Fibroblast of mammary gland (primary cell): ENCODE data around the gene DNASE2B.

Source experiments
- DNase-seq: peaks from one replicate; pipeline ENCODE4 v3.0.0-alpha.2; 2010; ENCODE audit warnings: low read depth
- H3K4me3 ChIP-seq: 2 replicates; pipeline ENCODE4 v1.5.1; 2011; ENCODE audit warnings: low read depth, mild to moderate bottlenecking, low read length, moderate library complexity; ENCODE audit not compliant: control insufficient read depth
- TF ChIP-seq, protein P1 (sequence below): conservative IDR thresholded peaks from 2 replicates; pipeline ENCODE4 v1.5.1; 2011; ENCODE audit warnings: low read depth, low read length, inconsistent platforms; ENCODE audit not compliant: control insufficient read depth, insufficient read depth

The DNASE2B gene

DNA sequence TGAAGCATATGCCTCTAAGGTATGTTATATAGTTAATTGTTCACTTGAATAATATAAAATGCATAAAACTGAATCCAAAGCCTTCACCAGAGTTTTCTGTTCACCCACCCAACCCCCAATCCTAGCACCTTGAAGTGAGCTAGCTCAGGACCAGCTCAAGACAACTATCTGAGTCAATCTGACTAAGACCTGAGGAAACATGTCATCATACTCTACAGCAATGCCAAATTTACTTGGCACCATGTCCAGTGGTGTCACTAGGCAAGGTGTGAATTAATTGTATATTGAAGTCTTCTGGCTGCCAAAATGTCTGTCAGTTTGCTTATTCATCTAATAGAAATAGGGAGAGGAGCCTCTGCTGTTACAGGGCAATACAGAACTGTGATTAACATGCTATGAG, 3.8 kb downstream of the DNASE2B start:
- peak; percentile 80 for DNase-seq
- TF ChIP-seq, protein P1, sequence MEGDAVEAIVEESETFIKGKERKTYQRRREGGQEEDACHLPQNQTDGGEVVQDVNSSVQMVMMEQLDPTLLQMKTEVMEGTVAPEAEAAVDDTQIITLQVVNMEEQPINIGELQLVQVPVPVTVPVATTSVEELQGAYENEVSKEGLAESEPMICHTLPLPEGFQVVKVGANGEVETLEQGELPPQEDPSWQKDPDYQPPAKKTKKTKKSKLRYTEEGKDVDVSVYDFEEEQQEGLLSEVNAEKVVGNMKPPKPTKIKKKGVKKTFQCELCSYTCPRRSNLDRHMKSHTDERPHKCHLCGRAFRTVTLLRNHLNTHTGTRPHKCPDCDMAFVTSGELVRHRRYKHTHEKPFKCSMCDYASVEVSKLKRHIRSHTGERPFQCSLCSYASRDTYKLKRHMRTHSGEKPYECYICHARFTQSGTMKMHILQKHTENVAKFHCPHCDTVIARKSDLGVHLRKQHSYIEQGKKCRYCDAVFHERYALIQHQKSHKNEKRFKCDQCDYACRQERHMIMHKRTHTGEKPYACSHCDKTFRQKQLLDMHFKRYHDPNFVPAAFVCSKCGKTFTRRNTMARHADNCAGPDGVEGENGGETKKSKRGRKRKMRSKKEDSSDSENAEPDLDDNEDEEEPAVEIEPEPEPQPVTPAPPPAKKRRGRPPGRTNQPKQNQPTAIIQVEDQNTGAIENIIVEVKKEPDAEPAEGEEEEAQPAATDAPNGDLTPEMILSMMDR: no peak

DNA sequence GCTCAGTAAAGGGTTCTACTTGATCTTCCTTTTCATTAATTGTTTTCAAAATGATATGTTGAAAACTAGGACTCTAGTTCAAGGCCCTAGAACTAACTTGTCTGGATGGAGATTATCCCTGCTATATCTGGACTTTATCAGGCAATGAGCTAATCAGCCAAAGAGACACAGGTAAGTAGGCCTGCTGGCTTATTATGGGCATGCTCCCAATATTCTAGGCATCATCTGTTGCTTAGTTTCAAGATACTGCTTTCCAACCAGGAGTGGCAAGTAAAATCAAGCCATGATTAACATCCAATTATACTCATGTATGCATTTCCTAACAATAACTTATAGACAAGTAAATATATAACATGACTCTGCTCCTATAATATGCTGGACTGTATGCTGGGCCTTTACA, 4.2 kb downstream of the DNASE2B start:
- no peak for DNase-seq
- H3K4me3 ChIP-seq: no peak overlapping the region
- TF ChIP-seq, protein P1: no peak

More for the DNA sequence above, 3.8 kb downstream of the DNASE2B start:
- no peak overlapping the region for H3K4me3 ChIP-seq

DNA sequence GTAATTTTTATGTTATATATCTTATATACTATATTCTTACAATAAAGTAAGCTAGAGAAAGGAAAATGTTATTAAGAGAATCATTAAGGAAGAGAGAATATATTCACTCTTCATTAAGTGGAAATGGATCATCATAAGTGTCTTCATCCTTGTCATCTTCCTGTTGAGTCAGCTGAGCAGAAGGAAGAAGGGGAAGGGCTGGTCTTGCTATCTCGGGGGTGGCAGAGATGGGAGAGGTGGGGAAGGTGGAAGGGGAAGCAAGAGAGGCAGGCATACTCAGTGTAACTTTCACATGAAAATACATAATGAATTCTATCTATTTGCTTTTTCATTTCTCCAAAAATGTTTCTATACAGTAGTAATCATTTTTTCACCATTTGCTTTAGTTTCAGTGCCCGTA, 5.1 kb downstream of the DNASE2B start:
- no peak overlapping the region for H3K4me3 ChIP-seq
- TF ChIP-seq, protein P1: no peak
- DNase-seq: no peak

DNA sequence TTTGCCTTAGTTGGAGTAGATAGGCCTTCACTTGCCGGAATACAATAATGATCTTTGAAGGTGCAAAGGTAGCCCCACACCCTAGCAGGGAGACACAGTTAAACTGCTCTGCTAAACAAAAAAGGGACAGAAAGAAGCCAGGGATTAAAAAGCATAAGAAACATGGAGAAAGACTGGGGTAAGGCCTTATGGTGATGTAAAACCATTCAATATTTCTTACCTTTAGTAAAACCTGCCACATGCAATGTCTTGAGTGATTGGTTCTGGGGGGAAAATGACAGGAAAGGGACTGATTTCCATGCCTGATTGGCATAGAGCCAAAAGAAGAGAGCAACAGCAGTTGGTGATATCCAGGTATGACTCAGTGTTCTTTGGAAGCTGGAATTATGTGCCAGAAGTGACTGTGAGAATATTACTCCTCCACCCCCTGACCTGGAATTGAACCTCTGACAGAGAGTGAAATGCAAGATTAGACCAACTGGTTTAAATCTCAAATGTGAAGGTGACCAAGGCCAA, 8.1 kb downstream of the DNASE2B start:
- H3K4me3 ChIP-seq: no peak overlapping the region
- DNase-seq: peak; percentile 80
- TF ChIP-seq, protein P1: no peak

DNA sequence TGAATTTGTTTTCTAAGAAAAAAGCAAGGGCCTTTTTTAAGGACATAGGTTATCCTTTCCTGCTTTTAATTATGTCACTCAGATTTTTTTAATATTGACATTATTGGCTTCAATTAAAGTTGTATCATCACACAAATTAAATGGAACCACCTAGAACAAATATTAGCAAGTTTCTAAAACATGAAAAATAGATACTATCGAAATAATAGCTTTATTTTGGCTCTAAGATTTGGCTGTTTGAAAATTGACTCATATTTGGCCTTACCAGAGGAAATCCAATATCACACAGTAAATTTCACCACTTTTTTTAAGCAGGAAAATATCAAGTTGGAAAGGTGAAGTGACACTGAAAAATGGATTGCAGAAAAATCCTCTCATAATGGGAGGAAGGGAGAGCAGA, 9.2 kb downstream of the DNASE2B start:
- TF ChIP-seq, protein P1: no peak
- H3K4me3 ChIP-seq: no peak overlapping the region
- no peak for DNase-seq

DNA sequence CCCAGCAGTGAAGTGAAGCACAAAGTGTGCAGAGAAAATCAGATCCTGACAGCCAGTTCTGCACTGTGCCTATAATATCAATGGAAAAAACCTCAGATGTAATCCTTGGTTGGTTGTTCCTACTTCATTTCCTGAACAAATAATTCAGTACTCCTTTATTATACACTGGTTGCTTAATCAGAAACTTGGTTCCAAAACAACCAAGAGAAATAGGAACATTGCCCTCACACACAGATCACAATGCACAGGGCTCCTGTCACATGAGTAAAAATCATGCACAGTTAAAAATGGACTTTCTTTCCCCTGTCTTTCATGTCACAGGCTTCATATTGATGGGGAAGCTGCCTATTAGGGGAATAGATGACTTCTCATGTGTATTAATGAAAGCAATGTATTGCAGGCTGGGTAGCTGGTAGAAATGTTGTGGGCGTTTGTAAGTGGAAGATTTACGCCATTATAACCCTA, 9.7 kb downstream of the DNASE2B start:
- DNase-seq: no peak
- H3K4me3 ChIP-seq: no peak overlapping the region
- TF ChIP-seq, protein P1: no peak

DNA sequence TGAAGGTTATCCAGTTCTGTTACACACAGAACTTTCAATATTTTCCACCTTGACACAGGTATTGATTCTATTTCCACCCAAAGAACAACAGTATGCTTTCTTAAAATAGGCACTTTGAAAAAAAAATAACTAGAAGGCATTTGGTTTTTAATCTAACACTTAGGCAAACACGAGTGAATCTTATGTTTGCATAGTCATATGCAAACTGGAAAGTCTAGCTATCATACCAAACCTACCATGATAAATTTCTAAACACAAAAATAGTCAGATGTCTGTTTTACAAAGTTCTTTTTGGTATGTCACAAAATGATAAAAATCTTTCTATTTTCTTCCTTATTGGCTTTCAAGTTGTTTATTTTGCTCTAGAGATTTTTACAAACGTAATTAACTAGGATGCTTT, 11.6 kb downstream of the DNASE2B start:
- TF ChIP-seq, protein P1: no peak
- no peak for DNase-seq
- no peak overlapping the region for H3K4me3 ChIP-seq
